ENCODE measurements around the gene COPS8.

Gene COPS8

DNA sequence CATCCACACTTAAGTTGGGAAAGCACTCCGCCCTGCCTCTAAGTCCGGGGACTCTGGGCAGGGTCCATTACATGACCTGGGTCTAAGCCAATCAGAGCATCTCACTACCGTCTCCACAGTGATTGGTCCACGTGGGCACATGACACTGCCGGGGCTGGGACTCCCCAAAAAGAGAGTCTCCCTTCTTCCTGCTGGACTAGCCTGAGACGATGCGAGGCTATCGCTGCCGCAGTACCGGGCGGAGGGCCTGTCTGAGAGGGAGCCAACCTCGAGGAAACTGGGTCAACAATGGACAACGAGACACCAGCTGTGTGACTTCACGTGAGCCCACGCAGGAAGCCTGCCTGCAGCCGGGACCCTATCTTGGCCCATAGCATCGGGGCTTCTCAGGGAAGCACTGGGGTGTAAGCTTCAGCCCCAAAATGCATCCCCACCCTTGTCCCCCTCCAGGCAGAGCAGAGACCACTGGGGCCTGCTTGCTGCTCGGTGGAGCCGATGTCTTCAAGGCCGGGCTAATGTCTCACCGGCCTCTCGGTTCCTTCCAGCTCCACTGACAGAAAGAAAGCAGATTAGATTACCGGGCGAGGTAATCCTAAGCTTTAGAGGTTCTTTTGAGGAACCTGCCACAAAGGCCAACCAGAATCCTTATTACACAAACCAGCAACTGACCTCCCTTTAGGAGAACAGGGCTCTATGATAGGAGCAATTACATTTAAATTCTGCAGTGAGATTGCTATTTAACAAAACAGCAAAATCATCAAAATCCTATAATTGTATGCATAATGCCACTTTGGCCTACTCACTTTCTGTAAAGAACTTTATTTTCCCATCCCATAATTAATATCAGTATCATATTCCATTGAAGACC, 21.3 kb upstream of the COPS8 start:
- no peak for DNase-seq (ENCODE audit: low read depth, low spot score)

- DNase-seq (ENCODE audit: low read depth, low spot score): no peak
These were observed 20.7 kb upstream of the COPS8 start for GRCh38 chr2:237065071-237065377.

GRCh38 chr2:237066396-237066795, 19.3 kb upstream of the COPS8 start:
- no peak for DNase-seq (ENCODE audit: low read depth, low spot score)

DNA sequence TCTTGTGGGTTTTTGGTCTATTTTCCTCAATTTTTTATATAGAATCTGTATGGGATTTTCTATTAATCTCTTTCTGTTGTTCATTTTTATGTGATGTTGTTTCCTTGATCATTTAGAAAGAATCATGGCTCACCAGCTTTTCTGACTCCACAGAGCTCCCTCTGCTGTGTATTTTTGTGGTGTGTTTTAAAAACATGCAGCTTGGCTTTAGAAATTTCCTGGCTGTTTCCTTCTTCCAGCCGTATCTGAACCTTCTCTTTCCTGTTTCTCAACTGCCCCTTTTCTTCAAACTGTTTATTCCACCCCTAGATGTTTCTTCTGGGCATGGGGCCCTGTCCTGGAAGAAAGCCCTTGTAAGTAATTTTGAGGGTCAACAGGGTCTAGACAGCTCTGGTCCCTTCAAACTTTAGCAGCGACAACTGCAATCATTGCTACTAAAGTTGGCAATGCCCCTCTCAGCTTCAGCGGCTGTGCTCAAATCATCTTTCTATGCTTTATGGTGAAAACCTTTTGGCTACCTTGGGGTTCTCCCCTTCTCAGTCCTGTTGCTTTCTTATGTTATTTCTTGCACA, 17.6 kb upstream of the COPS8 start:
- DNase-seq (ENCODE audit: low read depth, low spot score): no peak

DNA sequence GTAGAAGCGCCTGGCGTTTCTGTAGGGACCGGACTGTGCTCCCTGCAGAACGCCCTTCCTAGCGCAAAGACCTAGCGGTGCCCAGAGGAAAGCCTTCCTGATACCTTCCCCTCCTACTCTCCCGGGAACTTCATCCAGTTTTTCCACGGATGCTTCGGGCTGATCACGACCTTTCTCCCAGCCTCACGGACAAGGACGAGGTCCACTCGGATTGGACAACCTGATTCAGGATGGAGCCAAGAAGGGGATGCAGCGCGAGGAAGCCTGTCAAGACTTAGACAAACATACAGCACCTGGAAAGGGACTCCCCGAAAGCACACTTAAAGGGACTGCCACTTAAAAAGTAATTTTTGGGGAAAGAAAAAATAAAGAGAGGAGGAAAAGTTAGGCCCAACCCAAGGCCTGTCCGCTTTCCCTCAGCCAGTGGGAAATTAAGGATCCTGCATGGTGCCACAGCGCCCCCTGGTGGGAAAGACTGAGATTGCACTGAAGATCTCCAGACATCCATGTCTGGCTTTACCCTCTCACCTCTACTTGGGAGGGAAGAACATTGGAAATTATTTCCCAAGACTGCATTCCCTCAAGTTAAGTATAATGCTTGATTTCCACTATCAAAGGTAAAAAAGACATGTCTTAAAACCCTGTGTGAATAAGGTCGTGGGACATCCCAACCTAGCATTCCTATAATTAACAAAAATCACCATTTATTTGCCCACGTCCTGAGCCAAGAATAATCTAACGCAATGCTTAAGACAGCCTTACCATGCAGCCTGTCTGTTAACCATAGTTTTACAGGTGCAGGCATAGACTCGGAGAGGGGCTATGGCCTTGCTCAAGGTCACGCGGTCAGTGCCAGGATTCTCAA, 13.4 kb upstream of the COPS8 start:
- peak; percentile 37 for DNase-seq (ENCODE audit: low read depth, low spot score)

GRCh38 chr2:237073552-237073951, 12.1 kb upstream of the COPS8 start:
- DNase-seq (ENCODE audit: low read depth, low spot score): no peak

- no peak for DNase-seq (ENCODE audit: low read depth, low spot score)
These were observed 11.3 kb upstream of the COPS8 start for GRCh38 chr2:237074211-237074993.

- no peak for DNase-seq (ENCODE audit: low read depth, low spot score)
These were observed 9.7 kb upstream of the COPS8 start for GRCh38 chr2:237075749-237076599.

GRCh38 chr2:237081596-237081995, 4.1 kb upstream of the COPS8 start:
- DNase-seq (ENCODE audit: low read depth, low spot score): no peak

GRCh38 chr2:237083026-237083425, 2.7 kb upstream of the COPS8 start:
- no peak for DNase-seq (ENCODE audit: low read depth, low spot score)

DNA sequence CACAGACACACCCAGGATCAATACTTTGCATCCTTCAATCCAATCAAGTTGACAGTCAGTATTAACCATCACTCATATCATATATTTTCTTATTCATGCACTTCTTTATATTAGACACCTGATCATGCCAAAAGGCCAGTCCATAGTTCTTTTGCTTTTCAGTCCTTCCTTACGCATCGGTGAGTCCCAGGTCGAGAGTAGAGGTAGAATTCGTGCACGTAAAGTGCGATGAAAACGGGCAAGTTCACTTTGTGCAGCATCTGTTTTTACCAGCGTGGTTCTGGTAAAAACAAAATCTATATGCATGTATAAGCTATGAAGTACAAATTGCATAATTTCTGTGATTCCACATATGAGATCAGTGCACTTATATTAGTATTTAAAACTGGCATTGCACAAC, 1.2 kb upstream of the COPS8 start:
- no peak for DNase-seq (ENCODE audit: low read depth, low spot score)

DNA sequence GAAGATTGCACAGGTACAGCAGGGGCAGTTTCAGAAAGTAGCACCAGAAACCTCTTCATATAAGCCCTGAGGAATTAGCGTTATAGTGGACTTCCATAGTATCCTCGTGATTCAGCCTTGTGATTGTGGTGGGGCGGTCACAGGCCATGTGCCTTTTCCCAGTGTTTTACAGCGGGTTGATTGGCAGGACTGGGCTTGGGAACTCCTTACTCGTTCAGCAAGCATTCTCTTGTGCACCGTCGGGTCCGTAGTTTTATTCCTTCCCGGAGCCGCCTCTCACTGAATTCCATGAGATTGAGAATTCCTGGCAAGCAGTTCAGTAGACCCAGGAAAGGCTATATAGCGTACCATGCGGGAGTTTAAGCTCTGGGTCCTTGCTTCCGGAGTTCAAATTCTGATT, 5.2 kb downstream of the COPS8 start:
- DNase-seq (ENCODE audit: low read depth, low spot score): no peak

DNA sequence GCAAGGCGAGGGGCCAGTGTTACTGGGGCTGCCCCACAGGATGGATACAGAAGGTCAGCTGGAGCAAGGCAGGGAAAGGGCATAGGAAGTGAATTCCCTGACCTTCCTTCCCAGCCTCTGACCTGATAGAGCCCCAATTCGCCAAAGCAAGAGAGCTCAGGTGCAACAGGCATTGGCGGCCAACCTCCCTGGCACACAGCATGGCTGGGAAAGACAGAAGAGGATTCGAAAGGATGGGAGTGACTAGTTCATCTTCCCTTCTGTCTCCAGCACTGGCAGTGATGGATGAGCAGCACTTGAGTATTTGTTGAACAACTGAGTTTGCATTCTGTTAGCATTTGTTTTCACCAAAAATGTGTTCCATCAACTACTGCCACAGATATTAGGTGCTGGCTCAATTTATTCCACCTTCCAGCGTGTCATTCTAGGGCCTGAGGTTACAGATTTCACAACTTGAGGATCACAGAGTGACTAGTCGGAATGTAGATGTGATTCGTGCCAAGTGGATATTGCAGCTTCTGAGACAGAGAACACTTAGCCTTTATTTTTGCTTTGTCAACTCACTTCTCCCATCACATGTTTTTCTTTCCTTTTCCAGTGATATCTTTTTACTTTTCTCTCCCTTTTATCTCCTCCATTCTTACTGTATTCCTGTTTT, 6.2 kb downstream of the COPS8 start:
- DNase-seq (ENCODE audit: low read depth, low spot score): no peak

- DNase-seq (ENCODE audit: low read depth, low spot score): no peak
These were observed 6.8 kb downstream of the COPS8 start for GRCh38 chr2:237092506-237092905.

DNA sequence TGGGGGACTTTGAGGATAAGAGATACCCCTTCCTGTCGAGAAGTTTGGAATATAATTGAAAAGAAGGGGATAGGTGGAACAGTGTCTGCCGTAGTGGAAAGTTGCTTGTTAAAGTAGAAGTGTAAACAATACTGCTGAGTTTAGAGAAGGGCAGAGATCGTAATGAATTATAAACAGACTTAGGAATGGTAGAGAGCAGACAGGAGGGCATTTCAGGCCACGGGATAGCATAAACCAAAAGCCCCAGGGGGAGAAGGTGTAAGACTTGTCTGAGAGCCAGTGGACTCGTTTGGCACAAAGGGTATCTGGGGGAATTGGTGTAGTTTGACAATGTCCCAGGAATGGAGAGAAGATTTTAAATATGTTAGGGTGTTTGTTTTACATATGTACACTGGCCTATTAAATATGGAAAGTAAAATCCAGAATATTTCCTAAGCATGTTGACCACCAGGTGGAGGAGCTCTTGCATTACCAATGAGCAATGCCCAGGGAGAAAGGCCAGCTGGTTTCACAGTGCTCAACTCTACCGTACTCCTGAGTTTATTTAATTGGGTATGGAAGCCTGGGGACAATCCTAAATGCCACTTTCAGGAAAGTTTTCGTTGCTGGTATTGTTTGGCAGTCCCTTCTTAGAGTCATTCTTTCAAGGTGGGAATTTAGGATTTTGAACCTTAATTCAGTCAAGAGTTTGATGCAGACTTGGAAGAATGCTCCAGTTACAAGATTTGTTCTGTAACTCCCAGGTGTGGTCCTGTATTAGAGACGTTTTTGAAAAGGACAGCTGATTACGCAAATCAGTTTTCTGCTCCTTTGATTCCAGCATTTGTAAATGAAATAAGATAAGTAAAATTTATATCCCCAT, 7.5 kb downstream of the COPS8 start:
- DNase-seq (ENCODE audit: low read depth, low spot score): no peak

GRCh38 chr2:237096201-237096600, 10.5 kb downstream of the COPS8 start:
- DNase-seq (ENCODE audit: low read depth, low spot score): no peak

DNA sequence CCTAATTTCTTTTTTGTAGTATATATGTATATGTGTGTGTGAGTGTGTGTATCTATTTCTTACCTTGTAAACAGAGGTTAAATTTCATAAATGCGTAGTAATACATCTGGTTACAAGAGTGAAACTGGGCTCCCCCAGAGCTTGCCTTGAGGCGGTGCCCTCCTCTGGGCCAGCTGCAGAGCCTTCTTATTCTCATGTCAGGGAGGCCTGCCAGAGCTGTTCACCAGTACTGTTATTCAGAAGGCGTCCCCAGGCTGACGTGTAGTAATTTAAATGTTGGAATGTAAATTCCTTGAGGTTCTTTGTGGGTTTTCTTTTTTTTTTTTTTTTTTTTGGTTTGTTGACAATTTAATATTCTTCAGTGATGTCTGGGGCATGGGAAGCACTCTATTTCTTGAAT, 11.2 kb downstream of the COPS8 start:
- DNase-seq (ENCODE audit: low read depth, low spot score): no peak

DNA sequence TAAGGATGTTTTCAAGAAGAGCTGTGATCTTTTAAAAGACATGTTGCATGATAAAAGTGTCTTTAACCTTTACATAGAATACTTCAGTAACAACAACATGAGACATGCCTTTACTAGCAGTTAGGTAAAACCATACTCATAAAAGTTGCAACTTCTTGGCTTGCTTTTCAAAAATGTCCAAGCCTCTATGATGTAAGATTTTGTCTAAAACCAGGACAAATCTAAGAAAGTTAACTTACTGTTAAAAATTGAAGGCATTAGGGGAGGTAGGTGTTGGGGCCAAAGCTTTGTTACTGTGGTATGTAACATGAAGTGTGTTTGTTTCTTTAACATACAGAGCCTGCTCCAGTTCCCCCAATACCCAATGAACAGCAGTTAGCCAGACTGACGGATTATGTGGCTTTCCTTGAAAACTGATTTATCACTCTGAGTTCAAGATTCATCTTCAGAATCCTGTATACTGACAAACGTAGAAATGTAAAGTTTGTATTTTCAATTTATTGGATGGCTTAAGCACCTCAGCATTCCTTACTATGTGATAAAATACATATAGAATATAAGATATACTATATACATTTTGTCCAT, 11.7 kb downstream of the COPS8 start:
- DNase-seq (ENCODE audit: low read depth, low spot score): no peak
